Dedifferentiated amniotic fluid mesenchymal stem cell (primary cell): ENCODE data around the gene TYSND1.
"Not testable (repeated sequence)": the region's sequence is repeated elsewhere in the genome, so short reads cannot be mapped to it uniquely, and the experiment has no call there.

Experiments used
- DNase-seq: peaks from one replicate; pipeline ENCODE4 v3.0.0-alpha.2; 2016; ENCODE audit errors: extremely low spot score

TYSND1 gene

DNA sequence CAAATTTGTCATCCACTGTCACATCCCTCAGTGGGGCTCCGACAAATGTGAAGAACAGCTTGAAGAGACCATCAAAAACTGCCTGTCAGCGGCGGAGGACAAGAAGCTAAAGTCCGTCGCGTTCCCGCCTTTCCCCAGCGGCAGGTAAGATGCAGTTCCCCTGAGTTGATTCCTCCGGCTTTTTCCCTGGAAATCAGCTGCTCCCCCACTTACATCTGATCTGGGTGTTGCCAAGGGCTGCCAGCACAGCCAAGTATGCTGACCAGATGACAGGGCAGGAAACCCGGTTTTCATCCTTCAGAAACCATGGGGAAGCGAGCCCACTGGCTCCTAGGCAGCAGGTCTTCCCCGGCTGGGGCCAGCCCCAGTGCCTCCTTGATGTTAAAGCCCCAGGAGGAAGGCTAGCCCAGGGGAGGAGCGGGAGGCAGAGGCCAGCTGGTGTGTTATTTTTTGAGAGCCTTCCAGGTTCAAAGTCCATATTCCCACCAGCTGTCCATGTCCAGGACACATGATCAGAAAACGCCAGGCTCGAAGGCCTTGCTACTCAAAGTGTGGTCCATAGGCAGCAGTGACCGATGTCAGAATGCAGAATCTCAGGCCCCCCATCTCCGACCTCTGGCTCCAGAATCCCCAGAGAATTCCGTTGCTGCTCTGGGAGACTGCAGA lies 37.3 kb downstream of the TYSND1 start:
- DNase-seq, result no peak

GRCh38 chr10:70106958-70107791 lies 39.3 kb downstream of the TYSND1 start:
- no peak for DNase-seq

GRCh38 chr10:70101668-70102067 lies 44.8 kb downstream of the TYSND1 start:
- DNase-seq, result no peak

DNA sequence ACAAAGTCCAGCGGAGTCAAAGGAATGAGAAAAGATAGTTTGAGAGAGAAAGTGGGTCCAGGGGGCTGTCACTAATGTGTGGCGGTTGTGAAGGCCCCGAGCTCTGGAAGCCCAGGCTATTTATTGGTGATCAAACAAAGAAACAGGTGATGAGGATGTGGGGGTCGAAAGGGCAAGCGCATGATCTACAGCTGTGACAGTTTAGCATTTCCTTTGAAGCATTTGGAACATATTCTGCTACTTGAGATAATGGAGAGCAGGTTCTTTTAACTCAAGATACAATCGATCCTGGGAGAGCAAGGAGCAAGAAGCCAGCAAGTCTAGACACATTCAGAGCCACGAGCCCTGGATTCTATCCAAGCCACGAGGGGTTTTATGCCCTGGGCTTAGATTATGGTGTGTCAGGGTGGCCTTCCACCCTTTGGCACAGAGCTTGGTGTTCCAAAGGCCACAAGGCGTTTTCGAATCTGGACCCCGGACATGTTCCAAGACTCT lies 45.4 kb downstream of the TYSND1 start:
- DNase-seq, result not testable (repeated sequence)

DNA sequence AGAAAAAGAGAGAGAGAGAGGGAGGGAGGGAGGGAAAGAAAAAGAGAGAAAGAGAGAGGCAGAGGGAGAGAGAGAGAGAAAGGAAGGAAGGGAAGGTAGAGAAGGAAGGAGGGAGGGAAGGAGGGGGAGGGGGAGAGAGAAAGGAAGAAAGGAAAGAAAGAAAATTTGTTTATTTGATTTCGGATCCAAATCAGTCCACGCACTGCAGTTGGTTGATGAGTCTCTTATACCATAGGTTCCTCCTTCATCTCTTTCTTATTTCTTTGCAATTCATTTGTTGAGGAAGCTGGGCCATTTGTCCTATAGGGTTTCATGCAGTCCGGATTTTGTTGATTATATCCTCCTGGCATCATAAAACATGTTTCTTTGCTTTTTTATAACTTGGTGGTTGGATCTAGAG lies 48.2 kb downstream of the TYSND1 start:
- no peak for DNase-seq

- DNase-seq, result no peak
Measured at GRCh38 chr10:70097459-70097858, 49.0 kb downstream of the TYSND1 start.

DNA sequence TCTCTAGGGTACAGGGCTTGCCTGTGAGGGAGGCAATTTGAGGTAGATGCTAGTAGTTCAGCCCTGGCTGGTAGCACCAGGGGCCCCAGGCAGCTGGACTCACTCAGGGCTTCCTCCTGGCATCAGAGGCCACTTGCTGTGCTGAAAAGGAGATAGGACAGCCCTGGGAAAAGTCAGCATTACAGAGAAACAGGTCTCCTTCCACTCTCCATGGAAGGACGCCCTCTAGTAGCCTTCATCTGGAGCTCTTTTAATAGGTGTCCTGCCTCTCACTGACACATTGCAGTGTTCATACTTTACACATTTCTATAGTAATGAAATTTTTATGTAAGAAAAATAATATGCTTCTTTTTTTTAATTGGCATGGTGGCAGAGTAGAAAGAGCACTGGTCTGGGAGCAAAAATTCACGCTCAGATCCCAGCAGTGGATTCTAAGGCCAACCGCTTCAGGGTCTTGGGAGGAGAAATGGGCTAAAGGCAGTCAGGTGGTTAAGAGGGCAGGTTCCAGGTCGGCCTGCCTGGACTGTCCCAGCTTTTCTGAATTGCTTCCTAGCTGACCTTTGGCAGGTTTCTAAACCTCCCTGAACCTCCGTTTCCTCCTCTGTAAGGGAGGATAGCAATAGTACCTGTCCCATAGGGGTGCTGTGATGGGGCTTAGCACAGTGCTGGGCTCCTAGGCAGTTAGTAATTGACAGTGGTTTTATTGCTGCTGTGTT lies 49.6 kb downstream of the TYSND1 start:
- no peak for DNase-seq

GRCh38 chr10:70096016-70096704 lies 50.3 kb downstream of the TYSND1 start:
- no peak for DNase-seq

- DNase-seq, result no peak
Measured at GRCh38 chr10:70094250-70094649, 52.2 kb downstream of the TYSND1 start.

GRCh38 chr10:70093335-70093944 lies 53.1 kb downstream of the TYSND1 start:
- DNase-seq, result no peak

- no peak for DNase-seq
Measured at GRCh38 chr10:70092389-70092718, 54.1 kb downstream of the TYSND1 start.

- no peak for DNase-seq
Measured at GRCh38 chr10:70090951-70091350, 55.5 kb downstream of the TYSND1 start.

DNA sequence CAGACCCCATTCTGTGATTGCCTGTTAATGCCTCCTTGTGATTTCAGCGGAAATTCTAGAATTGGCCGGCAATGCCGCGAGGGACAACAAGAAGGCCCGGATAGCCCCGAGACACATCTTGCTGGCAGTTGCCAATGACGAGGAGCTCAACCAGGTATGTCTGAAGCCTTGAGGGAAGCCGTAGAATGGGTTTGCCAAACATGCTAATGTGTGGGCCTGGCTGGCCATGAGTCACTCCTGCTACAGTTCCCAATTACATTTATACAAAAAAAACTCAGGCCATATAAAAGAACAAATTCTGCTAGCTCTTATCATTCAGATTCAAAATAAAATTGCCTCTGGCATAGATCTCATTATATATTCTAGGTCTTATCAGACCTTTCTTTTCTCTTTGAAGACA lies 56.5 kb downstream of the TYSND1 start:
- no peak for DNase-seq

GRCh38 chr10:70088308-70088698 lies 58.2 kb downstream of the TYSND1 start:
- DNase-seq, result no peak
